DND-41 (cell line): ENCODE measurements around the gene RIN3.
A peak's percentile ranks its signal among the peaks of the same experiment; 100 is the strongest.
"Not testable (repeated sequence)": the region's sequence is repeated elsewhere in the genome, so short reads cannot be mapped to it uniquely, and the experiment has no call there.

Experiments
- ATAC-seq: fragments of 200-7000 bp; cut with Tn5 transposase; 3 replicates; pipeline ENCODE4 v1.9.1; 2021; ENCODE audit warnings: low read depth; ENCODE audit not compliant: insufficient read depth
- DNase-seq: peaks from one replicate; pipeline ENCODE4 v3.0.0-alpha.2; 2020
- H2AFZ ChIP-seq: 2 replicates; pipeline ENCODE4 v1.6.0; 2012; ENCODE audit warnings: low read depth, low read length
- H3K27ac ChIP-seq: 2 replicates; pipeline ENCODE4 v1.5.1; 2012; ENCODE audit warnings: low read length, inconsistent platforms
- H3K27me3 ChIP-seq: fragments of 200-600 bp; sonication (generic); 2 replicates; pipeline ENCODE4 v1.6.0; 2012; ENCODE audit warnings: low read length, mild to moderate bottlenecking, inconsistent platforms; ENCODE audit not compliant: insufficient read depth, poor library complexity
- H3K36me3 ChIP-seq: 2 replicates; pipeline ENCODE4 v1.5.1; 2012; ENCODE audit warnings: low read length, inconsistent platforms; ENCODE audit not compliant: insufficient read depth
- H3K4me1 ChIP-seq: 2 replicates; pipeline ENCODE4 v1.5.1; 2012; ENCODE audit warnings: mild to moderate bottlenecking, low read length; ENCODE audit not compliant: insufficient read depth
- H3K4me2 ChIP-seq: 2 replicates; pipeline ENCODE4 v1.6.0; 2012; ENCODE audit warnings: mild to moderate bottlenecking, moderate library complexity, low read length, inconsistent platforms; ENCODE audit not compliant: insufficient read depth
- H3K4me3 ChIP-seq, 2 experiments: fragments of 200-600 bp in 1 of 2; shearing (Covaris generic) in 1 of 2; 2 replicates each; pipeline ENCODE4 v1.5.1; 2012 to 2016; ENCODE audit warnings: inconsistent platforms in 2 of 2, low read length in 2 of 2, mild to moderate bottlenecking in 2 of 2, low read depth in 1 of 2, moderate library complexity in 1 of 2
- H3K79me2 ChIP-seq: 2 replicates; pipeline ENCODE4 v1.6.0; 2012; ENCODE audit warnings: low read length, inconsistent platforms; ENCODE audit not compliant: insufficient read depth
- H3K9ac ChIP-seq: 2 replicates; pipeline ENCODE4 v1.6.0; 2012; ENCODE audit warnings: low read depth, mild to moderate bottlenecking, inconsistent platforms, low read length, moderate library complexity
- H3K9me3 ChIP-seq: 2 replicates; pipeline ENCODE4 v1.5.1; 2012; ENCODE audit warnings: low read length, moderate library complexity, mild to moderate bottlenecking, inconsistent platforms; ENCODE audit not compliant: insufficient read depth, severe bottlenecking
- H4K20me1 ChIP-seq: 2 replicates; pipeline ENCODE4 v1.6.0; 2012; ENCODE audit warnings: low read length; ENCODE audit not compliant: insufficient read depth
- EZH2 ChIP-seq: IDR thresholded peaks from 3 replicates; pipeline ENCODE4 v1.6.1; 2012; ENCODE audit warnings: borderline replicate concordance, low read depth, mild to moderate bottlenecking, moderate library complexity, low read length, inconsistent platforms; ENCODE audit not compliant: severe bottlenecking
- TF ChIP-seq, protein P1 (sequence below): IDR thresholded peaks from 2 replicates; pipeline ENCODE4 v1.5.1; 2012; ENCODE audit warnings: borderline replicate concordance, low read length, moderate library complexity, mild to moderate bottlenecking; ENCODE audit not compliant: poor library complexity, severe bottlenecking; ENCODE audit errors: extremely low read depth

RIN3 gene

DNA sequence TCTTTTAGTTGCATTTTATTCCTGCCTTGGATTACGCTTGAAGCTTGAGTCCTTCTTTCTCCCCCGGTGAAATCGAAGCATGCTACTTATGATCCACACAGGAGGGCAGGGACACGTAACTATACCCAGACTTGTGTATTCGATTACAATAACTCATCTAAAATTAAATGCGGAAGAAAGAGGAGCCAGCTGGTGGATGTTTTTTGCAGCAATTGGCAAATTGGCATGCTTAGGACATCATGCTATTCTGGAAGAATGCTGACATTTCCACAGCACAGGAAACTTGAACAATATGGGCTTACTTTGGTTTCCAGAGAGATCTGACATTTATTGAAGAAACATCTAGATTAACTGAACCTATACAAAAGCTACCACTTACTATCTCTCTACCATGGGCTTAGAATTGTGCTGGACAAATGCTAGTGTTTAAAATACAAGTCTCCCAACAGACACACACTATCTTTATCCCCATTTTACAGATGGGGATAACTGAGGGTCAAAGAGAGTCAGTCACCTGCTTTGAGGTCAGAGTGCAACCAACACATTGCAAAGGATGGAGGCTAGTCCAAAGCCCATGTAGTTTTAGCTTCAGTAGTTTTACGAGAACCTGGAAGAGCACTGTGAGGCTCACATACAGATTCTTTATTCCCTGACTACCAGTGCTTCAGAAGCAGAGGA, 198.5 kb downstream of the RIN3 start:
- ATAC-seq (no peak), DNase-seq (no peak)
- Histone ChIP-seq H3K4me1 (no peaks in the 10 kb centered on the region), H4K20me1 (no peaks in the 10 kb centered on the region), H3K4me3 (no peak overlapping the region), H3K27me3 (no peaks in the 10 kb centered on the region), H3K36me3 (peaks cover 3% of the 10 kb centered on the region), H2AFZ (no peak overlapping the region), H3K27ac (no peak overlapping the region), H3K79me2 (no peaks in the 10 kb centered on the region), H3K9ac (no peak overlapping the region), H3K4me2 (no peak overlapping the region), H3K9me3 (no peaks in the 10 kb centered on the region)
- TF ChIP-seq, protein P1, sequence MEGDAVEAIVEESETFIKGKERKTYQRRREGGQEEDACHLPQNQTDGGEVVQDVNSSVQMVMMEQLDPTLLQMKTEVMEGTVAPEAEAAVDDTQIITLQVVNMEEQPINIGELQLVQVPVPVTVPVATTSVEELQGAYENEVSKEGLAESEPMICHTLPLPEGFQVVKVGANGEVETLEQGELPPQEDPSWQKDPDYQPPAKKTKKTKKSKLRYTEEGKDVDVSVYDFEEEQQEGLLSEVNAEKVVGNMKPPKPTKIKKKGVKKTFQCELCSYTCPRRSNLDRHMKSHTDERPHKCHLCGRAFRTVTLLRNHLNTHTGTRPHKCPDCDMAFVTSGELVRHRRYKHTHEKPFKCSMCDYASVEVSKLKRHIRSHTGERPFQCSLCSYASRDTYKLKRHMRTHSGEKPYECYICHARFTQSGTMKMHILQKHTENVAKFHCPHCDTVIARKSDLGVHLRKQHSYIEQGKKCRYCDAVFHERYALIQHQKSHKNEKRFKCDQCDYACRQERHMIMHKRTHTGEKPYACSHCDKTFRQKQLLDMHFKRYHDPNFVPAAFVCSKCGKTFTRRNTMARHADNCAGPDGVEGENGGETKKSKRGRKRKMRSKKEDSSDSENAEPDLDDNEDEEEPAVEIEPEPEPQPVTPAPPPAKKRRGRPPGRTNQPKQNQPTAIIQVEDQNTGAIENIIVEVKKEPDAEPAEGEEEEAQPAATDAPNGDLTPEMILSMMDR = no peak
- TF ChIP-seq EZH2 = no peak

DNA sequence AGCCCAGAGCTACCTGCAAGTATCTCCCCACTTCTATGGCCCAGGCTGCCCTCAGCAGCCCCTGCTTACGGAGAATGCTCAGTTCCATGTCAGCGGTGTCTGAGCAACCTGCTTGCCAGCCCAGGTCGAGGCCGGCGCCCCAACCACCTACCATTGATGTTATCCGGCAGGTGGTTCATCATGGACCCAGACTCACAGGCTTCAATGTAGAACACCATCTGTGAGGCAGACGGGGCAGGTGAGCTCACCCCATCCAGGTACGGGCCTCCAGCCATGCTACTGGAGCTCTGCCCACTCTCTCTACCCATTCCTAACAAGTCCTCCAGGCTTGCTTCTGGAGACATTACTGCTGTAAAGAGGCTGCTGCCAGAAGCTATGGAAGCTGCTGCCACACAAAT, 199.1 kb downstream of the RIN3 start:
- no peak overlapping the region for H3K4me2 ChIP-seq

DNA sequence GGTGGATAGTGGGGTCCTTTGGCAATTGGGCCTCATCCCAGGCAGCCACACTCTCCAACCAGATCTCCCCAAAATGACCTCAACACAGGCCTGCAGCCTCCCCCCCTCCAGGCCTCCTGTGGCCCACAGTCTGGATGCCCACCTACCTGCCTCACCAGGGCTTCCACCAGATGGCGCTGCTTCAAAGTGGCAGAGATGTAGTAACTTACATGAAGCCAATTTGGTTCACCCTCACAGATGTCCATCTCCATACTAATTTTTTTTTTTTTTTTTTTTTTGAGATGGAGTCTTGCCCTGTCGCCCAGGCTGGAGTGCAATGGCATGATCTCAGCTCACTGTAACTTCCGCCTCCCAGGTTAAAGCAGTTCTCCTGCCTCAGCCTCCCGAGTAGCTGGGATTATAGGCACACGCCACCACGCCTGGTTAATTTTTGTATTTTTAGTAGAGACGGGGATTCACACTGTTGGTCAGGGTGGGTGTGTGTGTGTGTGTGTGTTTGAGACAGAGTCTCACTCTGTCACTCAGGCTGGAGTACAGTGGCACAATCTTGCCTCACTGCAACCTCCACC, 201.2 kb downstream of the RIN3 start:
- H3K9ac ChIP-seq, H2AFZ ChIP-seq, H3K36me3 ChIP-seq, H3K27ac ChIP-seq, H3K9me3 ChIP-seq, H3K4me2 ChIP-seq, H3K4me1 ChIP-seq, H3K79me2 ChIP-seq, H4K20me1 ChIP-seq, H3K4me3 ChIP-seq, H3K27me3 ChIP-seq: not testable (repeated sequence)
- TF ChIP-seq, protein P1 = peak; percentile 84
- peak; percentile 95 for ATAC-seq
- peak; percentile 74 for DNase-seq

More for the DNA sequence above, 199.1 kb downstream of the RIN3 start:
- Histone ChIP-seq H3K79me2 (no peaks in the 10 kb centered on the region), H3K9me3 (no peaks in the 10 kb centered on the region), H3K36me3 (peaks cover 3% of the 10 kb centered on the region), H3K27ac (no peak overlapping the region), H3K4me1 (no peaks in the 10 kb centered on the region), H4K20me1 (no peaks in the 10 kb centered on the region), H3K27me3 (no peaks in the 10 kb centered on the region), H3K9ac (no peak overlapping the region), H2AFZ (no peak overlapping the region), H3K4me3 (no peak overlapping the region)
- DNase-seq = no peak
- ATAC-seq = no peak
- TF ChIP-seq EZH2 = no peak
- TF ChIP-seq, protein P1 = no peak
